ENCODE measurements around the gene NRAP. TPM values are rescaled to one million over a fixed set of nuclear protein-coding genes. Genes with fewer than 3 reads are reported as not detected.

NRAP gene
- total and polyA plus RNA-seq, 2 of the 8 experiments (the other 6 are each of a cell fraction or from before 2014, with no cell fraction given), result not detected

DNA sequence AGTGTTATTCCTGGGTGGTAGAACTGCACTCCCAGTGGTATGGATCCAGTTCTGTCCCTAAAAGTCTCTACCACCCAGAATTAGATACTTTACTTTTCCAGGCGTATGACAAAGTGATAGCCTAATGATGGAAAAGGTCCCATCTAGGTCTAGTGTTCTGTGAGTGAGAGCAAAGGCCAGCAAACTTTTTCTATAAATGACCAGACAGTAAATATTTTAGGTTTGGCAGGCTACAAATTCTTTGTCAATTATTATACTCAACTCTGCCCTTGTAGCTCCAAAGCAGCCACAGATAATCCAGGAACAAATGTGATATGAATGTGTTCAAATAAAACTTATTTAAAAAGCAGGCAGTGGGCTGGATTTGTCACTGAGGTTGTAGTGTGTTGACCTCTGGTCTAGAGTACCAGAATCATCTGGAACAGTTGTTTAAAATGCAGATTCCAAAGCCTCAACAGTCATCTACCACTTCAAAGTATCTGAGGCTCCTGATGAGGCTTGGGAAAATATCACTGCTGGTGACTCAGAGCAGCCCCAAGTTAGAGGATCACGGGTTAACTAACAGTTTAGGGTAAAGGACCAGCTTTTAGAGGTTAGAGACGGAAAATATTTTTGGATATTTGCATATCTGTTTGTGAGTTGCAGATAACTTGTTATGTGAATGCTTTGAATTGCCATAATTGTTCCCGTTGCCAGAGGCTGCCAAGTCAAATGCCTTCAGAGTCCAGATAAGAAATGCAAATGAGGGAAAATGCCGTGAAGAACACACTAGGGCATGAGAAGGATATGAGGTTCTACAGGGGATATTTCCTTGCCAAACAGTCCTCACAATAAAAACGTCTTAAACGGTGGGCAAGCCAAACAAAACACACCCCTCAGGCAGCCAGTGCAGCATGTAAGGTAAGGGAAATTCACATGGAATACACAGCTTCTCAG, 19.4 kb downstream of the NRAP start (continued):
- no peak for TF ChIP-seq RBBP5 (IDR thresholded peaks at IDR 0.05; ENCODE audit: borderline replicate concordance, low read depth, low read length)
- no peak for TF ChIP-seq MAFK (IDR thresholded peaks at IDR 0.05; ENCODE audit: low read depth, low read length)
- TF ChIP-seq SIRT6 (IDR thresholded peaks at IDR 0.05; ENCODE audit: low read length), result no peak
- TF ChIP-seq, protein P1, sequence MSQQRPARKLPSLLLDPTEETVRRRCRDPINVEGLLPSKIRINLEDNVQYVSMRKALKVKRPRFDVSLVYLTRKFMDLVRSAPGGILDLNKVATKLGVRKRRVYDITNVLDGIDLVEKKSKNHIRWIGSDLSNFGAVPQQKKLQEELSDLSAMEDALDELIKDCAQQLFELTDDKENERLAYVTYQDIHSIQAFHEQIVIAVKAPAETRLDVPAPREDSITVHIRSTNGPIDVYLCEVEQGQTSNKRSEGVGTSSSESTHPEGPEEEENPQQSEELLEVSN (IDR thresholded peaks at IDR 0.05), result no peak
- no peak for TF ChIP-seq SUZ12 (IDR thresholded peaks at IDR 0.05; ENCODE audit: low read length)
- no peak for TF ChIP-seq RXRA (IDR thresholded peaks at IDR 0.05; ENCODE audit: insufficient read depth, low read depth, low read length)
- TF ChIP-seq POLR2AphosphoS5 (IDR thresholded peaks at IDR 0.05; ENCODE audit: low read depth, low read length), result no peak
